Left ventricle myocardium inferior (tissue), 1 donor: ENCODE measurements around the gene SAMD11. TPM values are rescaled to one million over a fixed set of nuclear protein-coding genes. Genes with fewer than 3 reads are reported as not detected.

Experiments
- DNase-seq: peaks from one replicate; pipeline ENCODE4 v3.0.0-alpha.2; 2020
- H3K27ac ChIP-seq: fragments of 200-600 bp; replicated peaks from 2 replicates; pipeline ENCODE4 v1.8.0; 2021
- H3K27me3 ChIP-seq: fragments of 200-600 bp; 2 replicates; pipeline ENCODE4 v1.8.0; 2021; ENCODE audit warnings: low read depth
- H3K36me3 ChIP-seq: fragments of 200-600 bp; 2 replicates; pipeline ENCODE4 v1.8.0; 2021
- H3K4me1 ChIP-seq: fragments of 200-600 bp; 2 replicates; pipeline ENCODE4 v1.8.0; 2021
- H3K4me3 ChIP-seq: fragments of 200-600 bp; 2 replicates; pipeline ENCODE4 v1.8.0; 2021; ENCODE audit warnings: mild to moderate bottlenecking, moderate library complexity
- H3K9me3 ChIP-seq: fragments of 200-600 bp; replicated peaks from 2 replicates; pipeline ENCODE4 v1.8.0; 2021
- CTCF ChIP-seq: fragments of 200-600 bp; IDR thresholded peaks from 2 replicates; pipeline ENCODE4 v1.8.0; 2021; ENCODE audit warnings: antibody characterized with exemption, mild to moderate bottlenecking, borderline replicate concordance
- intact Hi-C: fragments of 100-400 bp; cut with micrococcal nuclease; formaldehyde crosslinking; loops from one replicate; pipeline ENCODE4 v1.11.0; 2022
- total RNA-seq: library from RNA; stranded (reverse); fragmentation: NEBNext Ultra II Directional; extraction: Animal tissue kit (Norgen Biotek cat#: 25700); gene quantifications from one replicate; pipeline ENCODE4 v1.2.1, GENCODE V29; 2021
- donor health status: DM: no; HTN: yes; CAD: no; lungs with severe emphysema.

The SAMD11 gene
- total RNA-seq, 1 donor from 2014 or later: 2.4 TPM

GRCh38 chr1:941015-941587, 17.4 kb downstream of the SAMD11 start:
- Histone ChIP-seq H3K4me3 (peak overlapping the region; percentile 65), H3K4me1 (peaks cover 62% of the 10 kb centered on the region), H3K36me3 (peaks cover 18% of the 10 kb centered on the region), H3K9me3 (no peaks in the 10 kb centered on the region), H3K27me3 (peaks cover 79% of the 10 kb centered on the region), H3K27ac (peak overlapping the region; percentile 62)
- DNase-seq: no peak
- TF ChIP-seq CTCF: no peak
- intact Hi-C loops: no loop called here

DNA sequence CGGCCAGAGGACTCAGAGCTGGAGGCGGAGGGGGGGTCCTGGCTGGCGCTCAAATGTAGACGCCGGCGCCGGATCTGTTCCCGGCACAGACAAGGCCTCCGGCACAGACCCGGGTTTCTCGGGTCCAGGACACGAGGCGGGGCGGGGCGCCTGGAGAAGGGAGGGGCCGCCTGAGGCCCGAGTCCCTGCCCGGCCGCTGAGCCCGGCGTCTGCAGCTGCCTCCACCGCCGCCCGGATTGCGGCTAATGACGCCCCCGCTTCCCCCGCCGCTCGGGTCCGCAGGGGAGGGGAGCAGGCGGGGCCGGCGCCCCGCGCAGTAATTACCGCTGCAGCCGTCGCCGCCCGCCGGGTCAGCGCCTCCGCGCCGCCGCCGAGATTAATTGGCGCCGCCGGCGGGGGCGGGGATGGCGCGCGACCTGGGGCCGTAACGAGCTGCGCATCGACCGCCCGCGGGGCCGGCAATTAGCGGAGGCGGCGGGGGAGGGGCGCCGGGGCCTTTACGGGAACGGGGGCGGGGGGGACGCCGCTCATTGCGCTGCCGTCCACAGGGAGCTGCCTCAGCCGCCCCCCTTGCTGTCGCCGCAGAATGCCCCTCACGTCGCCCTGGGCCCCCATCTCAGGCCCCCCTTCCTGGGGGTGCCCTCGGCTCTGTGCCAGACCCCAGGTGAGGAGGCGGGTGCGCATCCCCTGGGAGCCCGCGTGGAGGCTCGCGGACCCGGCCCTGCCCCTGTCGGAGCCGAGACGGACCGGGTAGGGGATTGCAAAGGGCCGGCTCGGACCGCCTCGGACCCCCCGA, 18.1 kb downstream of the SAMD11 start:
- H3K27me3 ChIP-seq: peaks cover 73% of the 10 kb centered on the region
- H3K9me3 ChIP-seq: no peaks in the 10 kb centered on the region
- H3K36me3 ChIP-seq: peaks cover 25% of the 10 kb centered on the region
- H3K4me3 ChIP-seq: peak overlapping the region; percentile 65
- no peak for TF ChIP-seq CTCF
- intact Hi-C loops: no loop called here
- peak overlapping the region; percentile 23 for H3K27ac ChIP-seq
- H3K4me1 ChIP-seq: peaks cover 60% of the 10 kb centered on the region
- DNase-seq: peak; percentile 73

DNA sequence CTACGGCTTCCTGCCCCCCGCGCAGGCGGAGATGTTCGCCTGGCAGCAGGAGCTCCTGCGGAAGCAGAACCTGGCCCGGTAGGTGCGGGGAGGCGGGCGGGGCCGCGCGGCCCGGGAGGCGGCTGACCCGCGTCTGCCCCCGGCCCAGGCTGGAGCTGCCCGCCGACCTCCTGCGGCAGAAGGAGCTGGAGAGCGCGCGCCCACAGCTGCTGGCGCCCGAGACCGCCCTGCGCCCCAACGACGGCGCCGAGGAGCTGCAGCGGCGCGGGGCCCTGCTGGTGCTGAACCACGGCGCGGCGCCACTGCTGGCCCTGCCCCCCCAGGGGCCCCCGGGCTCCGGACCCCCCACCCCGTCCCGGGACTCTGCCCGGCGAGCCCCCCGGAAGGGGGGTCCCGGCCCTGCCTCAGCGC, 18.7 kb downstream of the SAMD11 start:
- DNase-seq: no peak
- Histone ChIP-seq H3K9me3 (no peaks in the 10 kb centered on the region), H3K27ac (peak overlapping the region; percentile 25), H3K27me3 (peaks cover 66% of the 10 kb centered on the region), H3K36me3 (peaks cover 31% of the 10 kb centered on the region), H3K4me3 (peak overlapping the region; percentile 65), H3K4me1 (peaks cover 60% of the 10 kb centered on the region)
- intact Hi-C loops: no loop called here
- no peak for TF ChIP-seq CTCF

DNA sequence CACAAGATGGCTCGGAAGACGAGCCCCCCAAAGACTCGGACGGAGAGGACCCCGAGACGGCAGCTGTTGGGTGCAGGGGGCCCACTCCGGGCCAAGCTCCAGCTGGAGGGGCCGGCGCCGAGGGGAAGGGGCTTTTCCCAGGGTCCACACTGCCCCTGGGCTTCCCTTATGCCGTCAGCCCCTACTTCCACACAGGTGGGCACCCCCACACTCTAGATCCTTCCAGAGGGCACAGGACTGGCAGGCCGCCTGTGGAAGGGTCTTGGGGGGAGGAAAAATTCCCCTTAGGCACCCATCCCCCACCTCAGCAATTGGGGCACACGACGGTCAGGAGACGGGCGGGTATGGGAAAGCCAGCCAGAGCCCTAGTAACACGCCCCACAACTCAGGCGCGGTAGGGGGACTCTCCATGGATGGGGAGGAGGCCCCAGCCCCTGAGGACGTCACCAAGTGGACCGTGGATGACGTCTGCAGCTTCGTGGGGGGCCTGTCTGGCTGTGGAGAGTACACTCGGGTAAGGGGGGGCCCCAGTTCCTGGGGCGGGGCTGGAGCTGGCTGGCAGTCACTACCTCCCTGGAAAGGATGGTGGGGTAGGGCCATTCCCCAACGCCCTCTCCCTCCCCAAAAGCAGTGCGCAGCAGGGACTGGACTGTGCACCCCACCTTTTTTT, 19.3 kb downstream of the SAMD11 start:
- Histone ChIP-seq H3K27me3 (peaks cover 61% of the 10 kb centered on the region), H3K27ac (peak overlapping the region; percentile 25), H3K36me3 (peaks cover 37% of the 10 kb centered on the region), H3K4me3 (peak overlapping the region; percentile 65), H3K4me1 (peaks cover 60% of the 10 kb centered on the region), H3K9me3 (no peaks in the 10 kb centered on the region)
- intact Hi-C loops: no loop called here
- TF ChIP-seq CTCF: no peak
- peak; percentile 55 for DNase-seq

GRCh38 chr1:943545-944340, 20.0 kb downstream of the SAMD11 start:
- no peak for TF ChIP-seq CTCF
- no peak for DNase-seq
- peaks cover 60% of the 10 kb centered on the region for H3K4me1 ChIP-seq
- intact Hi-C loops: no loop called here
- H3K36me3 ChIP-seq: peaks cover 43% of the 10 kb centered on the region
- H3K27me3 ChIP-seq: peaks cover 53% of the 10 kb centered on the region
- H3K4me3 ChIP-seq: peak overlapping the region; percentile 17
- peak overlapping the region; percentile 63 for H3K27ac ChIP-seq
- H3K9me3 ChIP-seq: no peaks in the 10 kb centered on the region
